ENCODE data around the gene DYNLL1. TPM values are rescaled to one million over a fixed set of nuclear protein-coding genes. Genes with fewer than 3 reads are reported as not detected.

Gene DYNLL1
- total RNA-seq, 1 experiment from 2014 or later = 618 TPM

- peaks cover 7% of the 10 kb centered on the region for H3K23me2 ChIP-seq (ENCODE audit: insufficient read length, low read depth, low read length, poor library complexity, severe bottlenecking)
- Mint-ChIP-seq H3K27ac (peak overlapping the region in 1 of 3 experiments; percentile 39; a peak in 1 of 7 replicates), H3K4me3 (no peak overlapping the region), H3K4me1 (peaks cover 30 to 34% of the 10 kb centered on the region in 2 experiments), H3K27me3 (ENCODE audit: low read depth) (no peaks in the 10 kb centered on the region), H3K9me3 (no peaks in the 10 kb centered on the region), H3K36me3 (ENCODE audit: insufficient read depth in 1 of 3, low read depth in 3 of 3) (peaks cover 24 to 65% (median 50%) of the 10 kb centered on the region in 3 experiments; a peak in 6 of 7 replicates)
- H2AK5ac ChIP-seq (ENCODE audit: insufficient read length, low read length) = no peak overlapping the region
- no peaks in the 10 kb centered on the region for H3K27me3 ChIP-seq (ENCODE audit: insufficient read depth, low read length)
- no peak overlapping the region for H2BK12ac ChIP-seq (ENCODE audit: insufficient read length, low read depth, low read length)
- H2BK20ac ChIP-seq (ENCODE audit: low read depth, low read length, poor library complexity, severe bottlenecking) = no peak overlapping the region
- no peak for DNase-seq
- H2BK5ac ChIP-seq (ENCODE audit: insufficient read length, low read length) = no peak overlapping the region
- no peak overlapping the region for H3K14ac ChIP-seq (ENCODE audit: insufficient read depth, low read length)
- no peak overlapping the region for H4K8ac ChIP-seq (replicated peaks; ENCODE audit: insufficient read length, low read depth, low read length)
- no peak overlapping the region for H3K4ac ChIP-seq (ENCODE audit: low read depth, low read length)
- no peaks in the 10 kb centered on the region for H3K9me3 ChIP-seq (ENCODE audit: control insufficient read depth, low read depth, low read length)
- no peak overlapping the region for H3K27ac ChIP-seq (ENCODE audit: insufficient read length, low read depth, low read length)
- H3K23ac ChIP-seq (ENCODE audit: insufficient read length, low read depth, low read length) = no peak overlapping the region
- no peaks in the 10 kb centered on the region for H4K20me1 ChIP-seq (ENCODE audit: control insufficient read depth, insufficient read depth, insufficient read length)
- peaks cover 10% of the 10 kb centered on the region; the same call in 1 of the 2 replicates for H3K79me2 ChIP-seq (ENCODE audit: insufficient read depth, low read length)
- H3K56ac ChIP-seq (ENCODE audit: insufficient read length, low read depth, low read length) = no peak overlapping the region
- no CpG with 5 or more reads among the region's 1 CpG for WGBS (ENCODE audit: extremely low coverage, insufficient read length, low lambda C conversion rate)
- TF ChIP-seq CTCF (conservative IDR thresholded peaks at IDR 0.05) = no peak
- peaks cover 4% of the 10 kb centered on the region for H3K4me1 ChIP-seq (ENCODE audit: insufficient read depth, low read length)
- H3K9ac ChIP-seq (ENCODE audit: extremely low read depth, insufficient read length, low read length) = no peak overlapping the region
- no peak overlapping the region for H3K4me2 ChIP-seq (ENCODE audit: insufficient read depth, insufficient read length, low read length)
- H3T11ph ChIP-seq (ENCODE audit: low read length) = no peak overlapping the region
- no peak overlapping the region for H4K91ac ChIP-seq (ENCODE audit: insufficient read length, low read depth, low read length)
- H2BK15ac ChIP-seq (ENCODE audit: low read depth, low read length) = no peak overlapping the region
- no peak overlapping the region for H2BK120ac ChIP-seq (ENCODE audit: low read depth, low read length, poor library complexity, severe bottlenecking)
- no peak overlapping the region for H3K18ac ChIP-seq (ENCODE audit: insufficient read length, low read depth, low read length)
- H3K79me1 ChIP-seq (ENCODE audit: insufficient read depth, low read depth, low read length, poor library complexity, severe bottlenecking) = peaks cover 3% of the 10 kb centered on the region
- H2AFZ ChIP-seq (ENCODE audit: low read length) = no peak overlapping the region
- H4K5ac ChIP-seq (ENCODE audit: insufficient read length, low read depth, low read length) = no peak overlapping the region
Measured at GRCh38 chr12:120500581-120500980, 4.7 kb downstream of the DYNLL1 start.
